ENCODE measurements around the gene FAM111A.

DNA sequence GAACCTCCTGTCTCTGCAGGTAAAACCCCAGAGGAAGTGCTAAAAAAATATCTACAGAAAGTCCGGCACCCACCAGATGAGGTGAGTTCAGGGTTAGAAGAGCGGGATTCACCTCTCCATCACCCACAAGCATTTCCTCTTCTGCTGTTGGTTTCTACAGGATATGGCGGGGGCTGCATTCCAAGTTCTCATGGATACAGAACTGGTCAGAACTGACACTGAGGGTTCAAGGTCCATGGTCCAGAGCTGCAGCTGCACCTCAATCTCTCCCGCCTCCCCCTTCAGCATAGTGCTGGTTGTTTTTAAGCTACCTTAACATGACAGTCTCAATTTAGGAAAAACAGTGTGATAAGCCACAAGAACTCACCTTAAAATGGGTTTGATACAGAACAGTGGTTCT, 48.4 kb downstream of the FAM111A start:
- TF ChIP-seq, protein P1, sequence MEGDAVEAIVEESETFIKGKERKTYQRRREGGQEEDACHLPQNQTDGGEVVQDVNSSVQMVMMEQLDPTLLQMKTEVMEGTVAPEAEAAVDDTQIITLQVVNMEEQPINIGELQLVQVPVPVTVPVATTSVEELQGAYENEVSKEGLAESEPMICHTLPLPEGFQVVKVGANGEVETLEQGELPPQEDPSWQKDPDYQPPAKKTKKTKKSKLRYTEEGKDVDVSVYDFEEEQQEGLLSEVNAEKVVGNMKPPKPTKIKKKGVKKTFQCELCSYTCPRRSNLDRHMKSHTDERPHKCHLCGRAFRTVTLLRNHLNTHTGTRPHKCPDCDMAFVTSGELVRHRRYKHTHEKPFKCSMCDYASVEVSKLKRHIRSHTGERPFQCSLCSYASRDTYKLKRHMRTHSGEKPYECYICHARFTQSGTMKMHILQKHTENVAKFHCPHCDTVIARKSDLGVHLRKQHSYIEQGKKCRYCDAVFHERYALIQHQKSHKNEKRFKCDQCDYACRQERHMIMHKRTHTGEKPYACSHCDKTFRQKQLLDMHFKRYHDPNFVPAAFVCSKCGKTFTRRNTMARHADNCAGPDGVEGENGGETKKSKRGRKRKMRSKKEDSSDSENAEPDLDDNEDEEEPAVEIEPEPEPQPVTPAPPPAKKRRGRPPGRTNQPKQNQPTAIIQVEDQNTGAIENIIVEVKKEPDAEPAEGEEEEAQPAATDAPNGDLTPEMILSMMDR (optimal IDR thresholded peaks at IDR 0.05 in 1 of 3, IDR thresholded peaks at IDR 0.05 in 1 of 3, conservative IDR thresholded peaks at IDR 0.05 in 1 of 3; ENCODE audit: extremely low read depth in 1 of 3, insufficient read depth in 2 of 3, low read length in 3 of 3), result no peak
- TF ChIP-seq EZH2 (IDR thresholded peaks at IDR 0.05; ENCODE audit: low read length), result no peak
